TTC549 (cell line): Measurements from ENCODE around the gene PCYT2.
A peak's percentile ranks its signal among the peaks of the same experiment; 100 is the strongest.

ENCODE experiments used
- FAIRE-seq: peaks from 2 replicates; lab custom pipeline; 2012; peaks lifted over from hg19 to GRCh38; lab: Jason Lieb, UNC

The PCYT2 gene

GRCh38 chr17:81869221-81870130, 41.7 kb downstream of the PCYT2 start:
- no peak for FAIRE-seq

DNA sequence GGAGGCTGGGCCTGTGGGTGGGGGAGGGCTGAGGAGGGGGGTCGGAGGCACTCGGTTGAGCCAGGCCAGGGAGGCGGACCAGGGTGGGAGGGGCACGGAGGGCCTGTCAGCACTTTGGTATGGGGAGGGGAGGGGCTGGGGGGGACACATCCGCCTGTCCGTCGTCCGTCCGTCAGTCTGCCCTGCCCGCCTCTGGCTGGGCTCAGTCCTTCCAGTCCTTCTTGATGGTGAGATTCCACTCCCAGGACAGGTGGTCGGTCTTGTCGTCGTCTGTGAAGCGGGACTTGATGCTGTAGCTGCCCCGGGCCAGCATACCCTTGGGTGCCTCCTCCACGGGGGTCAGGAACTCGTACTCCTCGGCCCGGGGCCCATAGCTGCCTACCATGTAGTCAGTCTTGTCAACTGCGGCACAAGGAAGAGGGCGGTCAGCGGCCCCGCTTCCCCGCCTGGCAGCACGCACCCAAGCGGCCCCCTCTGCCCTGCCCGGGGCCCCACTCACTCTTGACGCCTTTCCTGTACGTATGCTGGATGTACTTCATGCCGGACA, 42.5 kb downstream of the PCYT2 start:
- no peak for FAIRE-seq

DNA sequence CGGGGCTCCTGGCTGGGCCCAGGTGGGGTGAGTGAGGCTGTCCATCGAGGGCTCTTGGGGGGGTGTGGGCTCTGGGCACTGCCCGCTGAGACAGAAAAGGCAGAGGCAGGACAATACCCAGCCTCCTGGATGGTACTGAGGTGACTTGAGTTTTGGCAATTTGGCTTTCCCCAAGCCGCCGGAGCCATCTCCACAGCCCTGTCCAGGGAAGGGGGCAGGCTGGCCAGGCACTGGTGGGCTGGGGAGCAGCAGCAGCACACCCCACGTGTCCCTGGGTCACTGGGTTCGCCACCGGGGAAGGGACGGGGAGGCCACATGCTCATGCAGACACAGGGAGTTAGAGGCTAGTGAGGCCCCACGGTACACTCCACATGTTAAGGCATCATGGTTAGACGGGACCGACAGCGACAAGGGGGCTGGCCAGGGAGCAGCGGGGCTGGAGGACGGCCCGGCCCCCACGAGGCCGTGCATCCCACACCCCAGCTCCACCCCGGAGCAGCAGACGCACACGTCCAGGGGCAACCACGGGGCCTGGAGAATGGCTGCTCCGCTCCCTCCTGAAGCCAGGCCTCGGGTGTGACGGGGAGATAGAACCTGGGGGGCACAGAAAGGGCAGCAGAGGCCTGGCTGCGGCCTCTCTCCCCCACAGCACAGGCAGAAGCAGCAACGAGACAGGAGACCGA, 43.1 kb downstream of the PCYT2 start:
- no peak for FAIRE-seq

DNA sequence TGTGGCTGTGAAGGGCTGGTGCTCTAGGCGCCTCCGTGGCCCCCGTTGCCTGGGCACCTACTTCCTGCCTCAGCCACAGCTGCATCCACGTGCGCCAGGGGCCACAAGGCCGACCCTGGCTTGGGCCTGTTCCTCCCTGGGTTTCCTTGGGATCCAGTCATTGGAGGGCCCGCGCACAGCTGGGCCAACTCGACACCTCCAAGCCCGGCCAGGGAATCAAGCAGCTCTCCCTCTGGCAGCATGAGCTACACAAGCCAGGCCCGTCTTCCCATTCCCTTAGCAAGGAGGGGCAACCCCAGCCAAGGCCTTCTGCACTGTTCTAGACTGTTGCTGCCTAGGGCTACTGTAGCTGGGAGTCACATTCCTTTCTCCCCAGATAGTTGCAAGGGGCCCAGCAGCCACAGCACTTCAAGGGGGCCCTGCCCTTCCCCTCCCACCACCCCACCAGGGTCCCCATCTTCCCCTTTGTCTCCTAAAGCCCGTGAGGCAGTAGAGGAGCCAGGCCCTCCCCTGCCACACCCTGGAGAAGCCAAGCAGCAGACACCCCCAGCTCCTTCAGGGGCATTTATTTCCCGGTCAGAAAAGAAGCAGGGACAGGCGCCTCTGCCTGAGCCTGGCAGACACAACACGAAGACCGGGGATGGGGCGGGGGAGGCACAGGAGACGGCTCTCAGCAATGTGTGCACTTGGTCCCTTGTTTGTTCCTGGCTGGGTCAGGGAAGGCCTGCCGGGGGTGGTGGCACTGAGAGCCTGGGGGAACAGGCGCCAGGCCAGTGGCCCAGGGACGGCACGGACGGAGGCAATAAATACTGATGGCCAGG, 43.8 kb downstream of the PCYT2 start:
- no peak for FAIRE-seq

DNA sequence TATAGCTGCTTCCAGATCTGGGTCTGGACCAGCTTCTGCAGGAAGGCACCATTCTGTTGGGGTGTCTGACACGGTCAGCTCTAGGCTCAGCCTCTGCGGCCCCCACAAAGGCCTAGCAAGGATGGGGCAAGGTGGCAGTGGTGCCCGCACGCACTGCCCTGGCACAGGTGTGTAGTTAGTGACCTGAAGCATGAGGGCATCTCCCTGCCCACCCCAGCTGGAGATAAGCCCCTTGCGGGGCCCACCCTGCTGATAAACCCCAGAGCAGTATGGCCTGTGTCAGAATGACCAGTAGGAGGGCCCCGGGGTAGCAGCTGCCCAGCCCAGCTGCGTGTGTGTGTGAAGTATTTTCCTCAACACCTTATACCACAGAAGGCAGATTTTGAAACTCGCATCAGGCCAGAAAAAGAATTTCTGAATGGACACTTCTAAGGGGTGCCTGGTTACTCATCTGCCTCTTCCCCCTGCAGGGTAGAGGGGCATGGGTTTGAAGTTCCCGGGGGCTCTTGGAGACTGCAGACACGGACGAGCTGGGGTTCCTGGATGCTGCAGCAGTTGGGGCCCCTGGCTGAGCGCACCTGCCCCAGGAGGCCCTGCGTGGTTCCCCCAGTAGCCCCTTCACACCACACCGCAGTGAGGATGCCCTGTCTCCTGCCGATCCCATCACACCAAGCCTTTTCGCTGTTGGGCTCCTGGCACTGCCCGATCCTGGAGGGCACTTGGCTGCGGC, 44.6 kb downstream of the PCYT2 start:
- FAIRE-seq, result no peak

DNA sequence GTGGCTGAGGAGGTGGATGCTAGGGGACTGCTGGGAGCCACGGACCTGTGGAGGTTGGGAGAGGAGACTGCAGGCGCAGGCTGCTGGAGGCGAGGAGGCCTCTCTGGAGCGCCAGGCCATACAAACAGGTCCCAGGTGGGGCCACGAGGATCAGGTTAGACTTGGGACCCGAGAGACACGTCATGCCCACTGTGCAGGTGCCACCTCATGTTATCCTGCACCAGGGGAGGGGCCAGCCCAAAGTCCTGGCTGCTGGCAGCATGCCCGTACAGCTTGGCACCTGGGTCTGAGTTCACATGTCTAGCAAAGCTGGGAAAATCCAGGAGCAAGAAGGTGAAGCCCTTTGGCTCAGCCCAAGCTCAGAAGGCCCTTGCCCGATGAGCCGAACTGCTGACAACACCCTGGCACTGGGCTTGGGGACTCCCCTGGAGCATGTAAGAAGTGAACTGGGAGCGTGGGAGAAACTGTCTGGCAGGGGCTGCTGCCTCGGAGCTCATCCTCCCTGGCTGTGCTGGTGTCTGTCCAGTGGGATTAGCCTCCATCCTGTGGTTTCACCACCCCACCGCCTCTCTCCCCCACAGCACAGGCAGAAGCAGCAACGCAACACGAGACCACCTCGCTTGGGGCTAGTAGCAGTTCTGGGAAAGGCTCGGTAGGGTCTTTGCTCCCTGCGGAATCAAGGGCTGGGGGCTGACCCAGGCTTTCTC, 45.3 kb downstream of the PCYT2 start:
- FAIRE-seq, result no peak

DNA sequence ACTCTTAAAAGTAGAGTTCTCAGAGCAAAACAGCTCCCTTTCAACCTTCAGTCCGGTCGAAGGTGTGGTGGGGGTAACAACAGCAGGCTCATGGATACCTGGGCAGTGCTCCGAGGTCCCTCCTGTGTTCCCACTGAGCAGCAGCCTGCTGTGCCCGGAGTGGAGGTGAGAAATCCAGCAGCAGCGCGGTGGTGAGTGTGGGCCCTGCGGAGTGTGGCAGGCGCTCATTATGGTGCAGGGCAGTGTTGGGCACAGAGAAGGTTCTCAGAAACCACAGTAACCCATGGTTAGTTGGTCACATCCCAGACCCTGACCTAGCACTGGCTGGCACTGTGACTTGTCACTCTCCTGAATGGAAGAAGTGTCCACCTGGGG, 45.9 kb downstream of the PCYT2 start:
- no peak for FAIRE-seq

GRCh38 chr17:81863833-81864768, 47.1 kb downstream of the PCYT2 start:
- no peak for FAIRE-seq

- FAIRE-seq, result no peak
These were observed 48.0 kb downstream of the PCYT2 start for GRCh38 chr17:81863123-81863675.

- FAIRE-seq, result peak; percentile 96
These were observed 50.2 kb downstream of the PCYT2 start for GRCh38 chr17:81860756-81861568.

DNA sequence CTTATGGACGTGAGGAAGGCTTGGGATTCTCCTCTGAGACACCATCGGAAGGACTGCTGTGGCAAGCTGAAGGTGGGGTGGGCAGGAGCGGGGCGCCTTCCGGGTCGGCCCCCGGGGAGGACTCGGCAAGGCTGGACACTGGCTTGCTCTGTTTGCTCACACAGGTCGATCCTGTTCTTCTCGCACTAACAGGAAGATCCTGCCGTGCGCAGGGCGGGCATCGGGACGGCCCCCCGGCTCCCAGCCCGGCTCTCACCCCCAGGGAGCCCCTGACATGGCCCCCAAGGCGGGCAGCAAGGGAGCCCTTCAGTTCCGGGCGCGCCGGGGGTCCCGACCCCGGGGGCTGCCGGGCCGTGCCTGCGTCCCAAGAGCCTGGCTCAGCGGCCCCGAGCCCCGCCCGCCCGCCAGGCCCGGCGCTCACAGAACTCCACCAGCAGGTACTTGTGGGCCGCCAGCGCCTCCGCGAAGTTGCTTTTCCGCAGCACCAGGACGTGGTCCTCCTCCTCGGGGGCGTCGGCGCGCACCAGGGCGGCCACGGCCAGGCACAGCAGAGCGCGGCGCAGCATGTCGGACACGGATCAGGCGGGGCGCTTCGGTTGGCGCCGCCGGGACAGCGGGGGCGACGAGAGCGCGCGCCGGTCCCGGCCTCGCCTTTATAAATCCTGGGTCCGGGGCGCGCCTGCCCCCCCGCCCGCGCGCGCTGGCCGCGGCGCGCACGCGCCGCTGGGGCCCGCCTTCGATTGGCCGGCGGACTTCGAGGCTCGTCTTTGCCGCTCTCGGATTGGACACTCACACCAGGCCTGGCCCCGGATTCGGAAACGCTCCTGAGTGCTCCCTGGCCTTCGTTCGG, 51.1 kb downstream of the PCYT2 start, which contains the start of gene P4HB:
Gene P4HB, minus strand, starts transcription at position 630 of the 850 bp plus-strand sequence. Its CDS starts 64 bp downstream, at position 566.
- no peak for FAIRE-seq

GRCh38 chr17:81858967-81859905, 52.0 kb downstream of the PCYT2 start:
- FAIRE-seq, result no peak

DNA sequence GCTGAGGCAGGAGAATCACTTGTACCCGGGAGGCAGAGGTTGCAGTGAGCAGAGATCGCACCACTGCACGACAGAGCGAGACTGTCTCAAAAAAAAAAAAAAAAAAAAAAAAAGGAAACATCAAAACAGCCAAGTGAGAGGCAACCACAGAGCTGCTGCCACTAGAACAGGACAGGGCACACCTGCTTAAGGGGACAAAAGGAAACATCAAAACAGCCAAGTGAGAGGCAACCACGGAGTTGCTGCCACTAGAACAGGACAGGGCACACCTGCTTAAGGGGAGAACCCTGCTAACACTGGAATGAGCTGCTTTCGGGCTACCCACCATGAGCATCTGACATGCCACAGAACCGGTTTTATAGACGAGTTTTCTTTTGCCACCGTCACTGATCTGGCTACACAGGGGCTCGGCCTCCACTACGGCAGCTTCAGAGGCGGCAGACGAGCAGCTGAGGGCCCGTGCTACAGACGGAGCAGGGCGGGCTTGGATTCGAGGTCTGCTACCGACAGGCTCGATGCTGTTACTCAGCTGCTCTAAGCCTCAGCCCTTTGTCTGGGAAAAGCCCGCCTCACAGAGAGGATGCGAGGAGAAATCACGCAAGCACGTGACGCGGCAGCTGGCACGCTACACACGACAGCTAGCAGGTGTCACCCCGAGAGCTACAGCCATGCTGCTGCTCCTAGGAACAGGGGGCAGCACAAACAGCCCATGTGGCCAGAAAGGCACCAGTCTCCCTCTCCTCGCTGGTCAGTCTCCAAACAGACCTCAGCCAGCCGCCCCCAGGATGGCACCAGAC, 52.8 kb downstream of the PCYT2 start:
- FAIRE-seq, result no peak

- FAIRE-seq, result no peak
These were observed 56.0 kb downstream of the PCYT2 start for GRCh38 chr17:81854974-81855774.

- FAIRE-seq, result no peak
These were observed 59.0 kb downstream of the PCYT2 start for GRCh38 chr17:81852237-81852636.
